DND-41 (cell line): ENCODE results near the gene NCS1.

ENCODE experiments used
- CTCF ChIP-seq: IDR thresholded peaks from 2 replicates; pipeline ENCODE4 v1.5.1; 2012; ENCODE audit warnings: borderline replicate concordance, low read length, moderate library complexity, mild to moderate bottlenecking; ENCODE audit not compliant: poor library complexity, severe bottlenecking; ENCODE audit errors: extremely low read depth
- EZH2 ChIP-seq: IDR thresholded peaks from 3 replicates; pipeline ENCODE4 v1.6.1; 2012; ENCODE audit warnings: borderline replicate concordance, low read depth, mild to moderate bottlenecking, moderate library complexity, low read length, inconsistent platforms; ENCODE audit not compliant: severe bottlenecking

GRCh38 chr9:130157079-130157478 is 15.1 kb upstream of the NCS1 start:
- no peak for TF ChIP-seq CTCF
- TF ChIP-seq EZH2, result no peak
